ENCODE results near the gene ZNF76.

DNA sequence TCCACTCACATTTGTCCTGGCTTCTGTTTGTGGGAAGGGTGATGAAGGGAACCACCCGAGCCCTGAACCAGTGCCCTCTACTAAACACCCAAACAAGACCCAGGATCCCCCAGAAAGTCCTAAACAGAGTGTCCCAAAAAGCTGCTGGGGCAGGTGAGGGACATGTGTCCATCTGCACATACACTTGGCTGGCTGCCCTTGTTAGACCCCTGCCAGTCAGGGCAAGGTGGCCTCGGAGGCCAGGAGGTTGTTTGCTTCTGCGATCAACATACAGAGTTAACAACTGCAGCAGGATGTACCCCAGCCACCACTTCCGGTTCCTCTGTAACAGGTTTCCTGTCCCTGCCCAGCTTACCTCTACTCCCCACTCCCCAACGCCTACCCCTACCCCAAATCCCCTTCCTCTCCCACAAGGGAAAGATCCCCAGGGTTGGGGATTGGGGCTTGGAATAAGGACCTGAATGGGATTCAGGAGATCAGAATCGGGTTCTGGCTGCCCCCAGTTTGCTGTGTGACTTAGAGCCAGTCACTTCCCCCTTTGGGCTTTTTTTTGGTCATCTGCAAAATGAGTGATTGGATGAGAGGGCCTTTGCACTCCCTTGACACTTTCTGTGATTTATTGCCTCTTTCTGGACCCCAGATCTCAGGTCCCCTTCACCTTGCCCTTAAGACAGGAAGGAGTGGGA is 52.0 kb downstream of the ZNF76 start:
- TF ChIP-seq, protein P1, sequence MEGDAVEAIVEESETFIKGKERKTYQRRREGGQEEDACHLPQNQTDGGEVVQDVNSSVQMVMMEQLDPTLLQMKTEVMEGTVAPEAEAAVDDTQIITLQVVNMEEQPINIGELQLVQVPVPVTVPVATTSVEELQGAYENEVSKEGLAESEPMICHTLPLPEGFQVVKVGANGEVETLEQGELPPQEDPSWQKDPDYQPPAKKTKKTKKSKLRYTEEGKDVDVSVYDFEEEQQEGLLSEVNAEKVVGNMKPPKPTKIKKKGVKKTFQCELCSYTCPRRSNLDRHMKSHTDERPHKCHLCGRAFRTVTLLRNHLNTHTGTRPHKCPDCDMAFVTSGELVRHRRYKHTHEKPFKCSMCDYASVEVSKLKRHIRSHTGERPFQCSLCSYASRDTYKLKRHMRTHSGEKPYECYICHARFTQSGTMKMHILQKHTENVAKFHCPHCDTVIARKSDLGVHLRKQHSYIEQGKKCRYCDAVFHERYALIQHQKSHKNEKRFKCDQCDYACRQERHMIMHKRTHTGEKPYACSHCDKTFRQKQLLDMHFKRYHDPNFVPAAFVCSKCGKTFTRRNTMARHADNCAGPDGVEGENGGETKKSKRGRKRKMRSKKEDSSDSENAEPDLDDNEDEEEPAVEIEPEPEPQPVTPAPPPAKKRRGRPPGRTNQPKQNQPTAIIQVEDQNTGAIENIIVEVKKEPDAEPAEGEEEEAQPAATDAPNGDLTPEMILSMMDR (IDR thresholded peaks at IDR 0.05) = no peak
- no peak for TF ChIP-seq POLR2AphosphoS5 (IDR thresholded peaks at IDR 0.05)
